Mammary epithelial cell (primary cell): ENCODE measurements around the gene CPNE5.

ENCODE experiments used
- CTCF ChIP-seq, 2 donors: IDR thresholded peaks in 1 of 2; conservative IDR thresholded peaks in 1 of 2; 2 replicates each; pipeline ENCODE4 v1.5.1; 2011 to 2012; ENCODE audit warnings: inconsistent platforms in 2 of 2, low read length in 2 of 2, mild to moderate bottlenecking in 2 of 2, control low read depth in 1 of 2, low read depth in 1 of 2; ENCODE audit not compliant: insufficient read depth in 1 of 2; ENCODE audit errors: extremely low read depth in 1 of 2
- EZH2 ChIP-seq: IDR thresholded peaks from 2 replicates; pipeline ENCODE4 v1.6.1; 2012; ENCODE audit warnings: low read length, inconsistent platforms, borderline replicate concordance

GRCh38 chr6:36844232-36845170 lies 5.3 kb upstream of the CPNE5 start:
- TF ChIP-seq CTCF (conservative IDR thresholded peaks at IDR 0.05 in 1 of 2, IDR thresholded peaks at IDR 0.05 in 1 of 2; ENCODE audit: extremely low read depth in 1 of 2, insufficient read depth in 1 of 2, low read depth in 1 of 2, low read length in 2 of 2): no peak
- TF ChIP-seq EZH2: no peak
